A549 (cell line): ENCODE data around the gene CADM2. TPM values are rescaled to one million over a fixed set of nuclear protein-coding genes. Genes with fewer than 3 reads are reported as not detected.

Experiments used
- ATAC-seq, 2 experiments: fragments of 200-7000 bp in 1 of 2; fragments of >200 bp in 1 of 2; cut with Nextera tagmentation in 1 of 2; cut with Tn5 transposase in 1 of 2; 3 replicates each; pipeline versions ENCODE4 v1.8.0 to v1.9.1; 2018 to 2020; ENCODE audit warnings: mild to moderate bottlenecking in 1 of 2, moderate library complexity in 1 of 2
- CTCF ChIA-PET: fragments of 300-600 bp; sonication (Branson Sonifier 250); formaldehyde crosslinking; extraction: SDS; loops from one replicate; lab custom pipeline; 2021; ENCODE audit warnings: antibody characterized with exemption, inconsistent platforms; lab: Yijun Ruan, JAX
- POLR2A ChIA-PET: fragments of 350-600 bp; formaldehyde crosslinking; extraction: SDS; loops from one replicate; lab custom pipeline; 2021; ENCODE audit warnings: antibody characterized with exemption, inconsistent platforms; lab: Yijun Ruan, JAX
- DNase-seq, 2 experiments: peaks; one replicate each; pipeline versions ENCODE4 v3.0.0 to v3.0.0-alpha.2; 2011 to 2016; ENCODE audit warnings: low read depth in 1 of 2, low spot score in 1 of 2
- FAIRE-seq: peaks from 2 replicates; lab custom pipeline; 2011; peaks lifted over from hg19 to GRCh38; lab: Jason Lieb, UNC
- H3K27ac ChIP-seq, 2 experiments: fragments of >200 bp; sonication (Bioruptor Twin); formaldehyde crosslinking; 3 replicates each; pipeline ENCODE4 v1.5.1; 2016 to 2017
- H3K4me1 ChIP-seq: fragments of >200 bp; sonication (Bioruptor Twin); formaldehyde crosslinking; 3 replicates; pipeline ENCODE4 v1.6.1; 2016
- H3K4me2 ChIP-seq: fragments of >200 bp; sonication (Bioruptor Twin); formaldehyde crosslinking; 3 replicates; pipeline ENCODE4 v1.6.1; 2016
- H3K4me3 ChIP-seq: fragments of >200 bp; sonication (Bioruptor Twin); formaldehyde crosslinking; 3 replicates; pipeline ENCODE4 v1.5.1; 2016
- H3K9me3 ChIP-seq: fragments of >200 bp; sonication (Bioruptor Twin); formaldehyde crosslinking; 3 replicates; pipeline ENCODE4 v1.6.1; 2016
- ATOH8 ChIP-seq: fragments of 250-450 bp; sonication (Bioruptor Pico); IDR thresholded peaks from 2 replicates; pipeline ENCODE4 v1.5.0; 2020; ENCODE audit warnings: low read depth, mild to moderate bottlenecking, moderate library complexity
- BCL3 ChIP-seq: fragments of >200 bp; sonication (Bioruptor Twin); formaldehyde crosslinking; IDR thresholded peaks from 3 replicates; pipeline ENCODE4 v1.6.1; 2016
- BHLHE40 ChIP-seq: IDR thresholded peaks from 2 replicates; pipeline ENCODE4 v1.6.1; 2012; ENCODE audit warnings: low read depth, low read length, inconsistent platforms
- CBX8 ChIP-seq: fragments of 200-600 bp; sonication (generic); IDR thresholded peaks from 2 replicates; pipeline ENCODE4 v1.6.1; 2016
- CHD2 ChIP-seq: fragments of 150-350 bp; IDR thresholded peaks from 2 replicates; pipeline ENCODE4 v1.6.1; 2014; ENCODE audit warnings: low read length; ENCODE audit not compliant: partially characterized antibody
- CHD4 ChIP-seq: fragments of 200-600 bp; sonication (generic); IDR thresholded peaks from 2 replicates; pipeline ENCODE4 v1.6.1; 2016; ENCODE audit warnings: antibody characterized with exemption, mild to moderate bottlenecking, borderline replicate concordance
- CTCF ChIP-seq: fragments of >200 bp; sonication (Bioruptor Twin); formaldehyde crosslinking; IDR thresholded peaks from 3 replicates; pipeline ENCODE4 v1.5.1; 2016
- E2F6 ChIP-seq: IDR thresholded peaks from 2 replicates; pipeline ENCODE4 v1.6.1; 2012; ENCODE audit warnings: low read depth, borderline replicate concordance
- FOSL2 ChIP-seq, 2 experiments: fragments of 450-650 bp in 1 of 2; fragments of >200 bp in 1 of 2; sonication (Bioruptor Twin) in 1 of 2; formaldehyde crosslinking; IDR thresholded peaks; 2 replicates each; pipeline versions ENCODE4 v1.5.0 to v1.6.1; 2016 to 2020; ENCODE audit warnings: mild to moderate bottlenecking in 1 of 2, moderate library complexity in 1 of 2
- GATA3 ChIP-seq: IDR thresholded peaks from 2 replicates; pipeline ENCODE4 v1.6.1; 2012; ENCODE audit warnings: borderline replicate concordance
- HMGXB4 ChIP-seq: fragments of 250-450 bp; sonication (Bioruptor Pico); IDR thresholded peaks from 2 replicates; pipeline ENCODE4 v1.5.0; 2021; ENCODE audit warnings: mild to moderate bottlenecking, moderate library complexity, borderline replicate concordance
- HOXA7 ChIP-seq: fragments of 250-450 bp; sonication (Bioruptor Pico); IDR thresholded peaks from 2 replicates; pipeline ENCODE4 v1.5.0; 2020; ENCODE audit warnings: mild to moderate bottlenecking, moderate library complexity
- HOXB13 ChIP-seq: fragments of 250-450 bp; sonication (Bioruptor Pico); IDR thresholded peaks from 2 replicates; pipeline ENCODE4 v1.5.0; 2020; ENCODE audit warnings: low read depth, mild to moderate bottlenecking, moderate library complexity
- HOXB5 ChIP-seq: fragments of 250-450 bp; sonication (Bioruptor Pico); IDR thresholded peaks from 2 replicates; pipeline ENCODE4 v1.5.0; 2020; ENCODE audit warnings: mild to moderate bottlenecking, moderate library complexity
- JUNB ChIP-seq: fragments of >200 bp; sonication (Bioruptor Twin); formaldehyde crosslinking; IDR thresholded peaks from 2 replicates; pipeline ENCODE4 v1.6.1; 2016
- MAFK ChIP-seq: fragments of 450-650 bp; IDR thresholded peaks from 2 replicates; pipeline ENCODE4 v1.6.1; 2014; ENCODE audit not compliant: partially characterized antibody
- MAX ChIP-seq: IDR thresholded peaks from 2 replicates; pipeline ENCODE4 v1.6.1; 2012
- MYC ChIP-seq: IDR thresholded peaks from 2 replicates; pipeline ENCODE4 v1.6.1; 2012; ENCODE audit warnings: mild to moderate bottlenecking, inconsistent platforms, low read length, improper control_type of control experiment, borderline replicate concordance
- NPAS2 ChIP-seq: fragments of 250-450 bp; sonication (Bioruptor Pico); IDR thresholded peaks from 2 replicates; pipeline ENCODE4 v1.8.0; 2022; ENCODE audit warnings: mild to moderate bottlenecking, moderate library complexity, borderline replicate concordance
- PHF8 ChIP-seq: fragments of 200-600 bp; sonication (generic); IDR thresholded peaks from 2 replicates; pipeline ENCODE4 v1.6.1; 2016; ENCODE audit warnings: low read depth, mild to moderate bottlenecking, antibody characterized with exemption, moderate library complexity, borderline replicate concordance
- RFX5 ChIP-seq: fragments of 450-650 bp; IDR thresholded peaks from 2 replicates; pipeline ENCODE4 v1.7.1; 2014; ENCODE audit warnings: antibody characterized with exemption, mild to moderate bottlenecking, moderate library complexity
- ZNF302 ChIP-seq: fragments of 250-450 bp; sonication (Bioruptor Pico); IDR thresholded peaks from 2 replicates; pipeline ENCODE4 v1.9.0; 2021; ENCODE audit warnings: inconsistent platforms, mild to moderate bottlenecking, moderate library complexity
- WGBS: methylation state at CpG from one replicate; pipeline ENCODE4 v1.1.6; 2017; ENCODE audit errors: missing lambda C conversion rate; 5-methylcytosine and 5-hydroxymethylcytosine counted together
- polyA plus RNA-seq, 4 experiments: library from polyadenylated mRNA; depleted of rRNA in 3 of 4; stranded (reverse); fragments of >200 nt; fragmentation: RNase III in 1 of 4; extraction: RNeasy Plus Mini Kit Qiagen cat#74134 plus additional on column Dnase treatment in 1 of 4; gene quantifications; 2 replicates in 3 of 4; 3 replicates in 1 of 4; pipeline ENCODE4 v1.2.3, GENCODE V29; 2011 to 2017

The CADM2 gene
- polyA plus RNA-seq, 2 of the 4 experiments (the other 2 are of a cell fraction): 0.05 to 0.71 TPM

GRCh38 chr3:85176799-85177198, 218.0 kb downstream of the CADM2 start:
- Histone ChIP-seq H3K4me1 (no peaks in the 10 kb centered on the region), H3K4me2 (no peak overlapping the region), H3K4me3 (no peak overlapping the region), H3K27ac (no peak overlapping the region), H3K9me3 (no peaks in the 10 kb centered on the region)
- ATAC-seq (no peak), DNase-seq (no peak), FAIRE-seq (no peak)
- POLR2A ChIA-PET: no interaction called here
- TF ChIP-seq MAFK (no peak), HOXB5 (no peak), E2F6 (no peak), CTCF (no peak), PHF8 (no peak), MAX (no peak), CHD2 (no peak), BHLHE40 (no peak), MYC (no peak), HOXB13 (CRISPR knock-in tag) (no peak), ATOH8 (CRISPR knock-in tag) (no peak), JUNB (no peak), ZNF302 (CRISPR knock-in tag) (no peak), NPAS2 (CRISPR knock-in tag) (no peak), CHD4 (no peak), GATA3 (no peak), HOXA7 (CRISPR knock-in tag) (no peak), CBX8 (no peak), FOSL2 (IDR thresholded peaks at IDR 0.05) (no peak), FOSL2 (CRISPR knock-in tag; IDR thresholded peaks at IDR 0.05) (no peak)
- CTCF ChIA-PET: no interaction called here
- 22% methylated on average over 1 of the region's 1 CpG for WGBS

GRCh38 chr3:85182975-85183752, 224.4 kb downstream of the CADM2 start:
- ATAC-seq: no peak
- no peak for FAIRE-seq
- CTCF ChIA-PET: interaction anchor here (1.5 kb wide), 1 partner anchor 99 kb away, joined by 3 read pairs; no protein-coding TSS in a partner anchor

More at GRCh38 chr3:85182975-85183752, 224.4 kb downstream of the CADM2 start:
- no peak overlapping the region for H3K4me2 ChIP-seq
- H3K4me3 ChIP-seq: no peak overlapping the region
- DNase-seq: no peak
- POLR2A ChIA-PET: no interaction called here
- no peaks in the 10 kb centered on the region for H3K4me1 ChIP-seq
- no peak overlapping the region for H3K27ac ChIP-seq
- no peaks in the 10 kb centered on the region for H3K9me3 ChIP-seq
- no peak for TF ChIP-seq HOXB13 (CRISPR knock-in tag)
- no peak for TF ChIP-seq RFX5
- no peak for TF ChIP-seq BCL3
- TF ChIP-seq MAFK: peak; percentile 51
- no peak for TF ChIP-seq HMGXB4 (CRISPR knock-in tag)
- WGBS: 15% methylated on average over 3 of the region's 3 CpGs
